ENCODE measurements around the gene P2RY2. TPM values are rescaled to one million over a fixed set of nuclear protein-coding genes. Genes with fewer than 3 reads are reported as not detected.
A peak's percentile ranks its signal among the peaks of the same experiment; 100 is the strongest.

The P2RY2 gene
- 0.55 and 0.96 TPM in 2 replicates for total RNA-seq
- long read RNA-seq, result 0 reads

DNA sequence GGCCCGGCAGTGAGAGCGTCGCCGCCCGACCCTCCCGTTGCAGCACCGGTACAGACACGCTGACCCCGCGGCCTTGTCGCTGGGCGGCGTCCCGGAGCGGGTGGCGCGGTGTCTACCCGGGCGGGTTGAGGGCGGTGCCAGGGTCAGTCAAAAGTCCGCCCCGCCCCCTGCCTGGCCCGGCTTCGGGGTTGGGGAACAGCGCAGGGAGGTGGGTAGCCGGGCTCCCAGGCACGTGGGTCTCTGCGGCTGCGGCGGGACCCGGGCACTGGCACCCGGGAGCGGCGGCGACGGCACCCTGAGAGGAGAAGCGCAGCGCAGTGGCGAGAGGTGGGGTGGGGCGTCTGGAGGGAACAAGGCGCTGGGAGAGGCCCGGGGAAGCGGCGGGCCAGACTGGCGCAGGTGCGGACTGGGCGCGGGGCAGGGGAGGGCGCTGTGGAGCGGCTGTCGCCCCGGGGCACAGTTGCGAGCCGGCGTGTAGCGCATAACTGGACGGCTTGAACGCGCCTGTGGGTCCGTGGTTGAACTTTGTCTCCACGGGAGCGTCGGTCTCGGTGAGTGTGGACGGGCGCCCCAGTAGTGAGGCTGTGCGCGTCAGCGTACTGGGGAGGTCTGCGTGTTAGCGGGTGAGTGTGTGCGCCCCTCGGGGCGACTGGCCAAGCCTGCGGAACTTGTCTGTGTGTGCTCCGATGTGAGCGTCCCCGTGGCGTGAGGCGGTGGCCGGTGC is at the start of gene P2RY2:
P2RY2 (plus strand) TSS at position 176 of the 724 bp plus-strand sequence. CDS start 15,879 bp downstream, outside the sequence.
- TF ChIP-seq CTCF (IDR thresholded peaks at IDR 0.05; ENCODE audit: unreplicated experiment), result peak; percentile 73
- no peaks in the 10 kb centered on the region for H3K9me3 Mint-ChIP-seq (ENCODE audit: low read depth)
- peak within 1 kb of the TSS; percentile 72 for H3K4me3 Mint-ChIP-seq (ENCODE audit: low read depth)
- H3K36me3 Mint-ChIP-seq (ENCODE audit: insufficient read depth), result no peaks in the 10 kb centered on the region
- DNase-seq (ENCODE audit: low spot score, unreplicated experiment), result peak; percentile 57
- peaks cover 11% of the 10 kb centered on the region for H3K4me1 Mint-ChIP-seq (ENCODE audit: low read depth)
- peaks cover 53% of the 10 kb centered on the region for H3K27me3 Mint-ChIP-seq
- H3K27ac Mint-ChIP-seq, result peak within 1 kb of the TSS; percentile 62

- H3K27ac Mint-ChIP-seq, result no peak overlapping the region
- DNase-seq (ENCODE audit: low spot score, unreplicated experiment), result no peak
- no peak overlapping the region for H3K4me3 Mint-ChIP-seq (ENCODE audit: low read depth)
- TF ChIP-seq CTCF (IDR thresholded peaks at IDR 0.05; ENCODE audit: unreplicated experiment), result no peak
- H3K4me1 Mint-ChIP-seq (ENCODE audit: low read depth), result peaks cover 4% of the 10 kb centered on the region
- H3K36me3 Mint-ChIP-seq (ENCODE audit: insufficient read depth), result no peaks in the 10 kb centered on the region
- peaks cover 5% of the 10 kb centered on the region for H3K27me3 Mint-ChIP-seq
- no peaks in the 10 kb centered on the region for H3K9me3 Mint-ChIP-seq (ENCODE audit: low read depth)
Observed at GRCh38 chr11:73168925-73169579, 49.0 kb upstream of the P2RY2 start.

DNA sequence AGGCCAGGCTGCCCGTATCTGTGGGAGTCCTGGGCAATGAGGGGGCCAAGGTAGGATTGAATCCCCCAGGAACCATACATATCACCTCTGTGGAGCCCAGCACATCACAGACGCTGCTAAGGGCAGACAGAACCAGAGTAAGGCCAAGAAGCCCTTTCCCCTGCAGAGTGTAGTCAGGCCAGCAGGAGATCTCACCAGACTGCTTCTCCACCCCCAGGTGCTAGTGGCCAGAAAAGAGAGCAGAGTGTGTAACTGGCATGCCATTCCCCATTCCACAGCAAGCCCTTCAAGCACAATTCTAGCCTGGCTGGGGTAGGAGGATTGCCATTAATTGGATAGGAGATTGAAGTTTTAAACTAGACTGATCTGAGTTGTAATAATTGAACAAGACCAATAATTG is 47.9 kb upstream of the P2RY2 start:
- Mint-ChIP-seq H3K9me3 (ENCODE audit: low read depth) (no peaks in the 10 kb centered on the region), H3K27me3 (peaks cover 5% of the 10 kb centered on the region), H3K36me3 (ENCODE audit: insufficient read depth) (no peaks in the 10 kb centered on the region), H3K4me3 (ENCODE audit: low read depth) (no peak overlapping the region), H3K4me1 (ENCODE audit: low read depth) (peaks cover 4% of the 10 kb centered on the region), H3K27ac (no peak overlapping the region)
- no peak for TF ChIP-seq CTCF (IDR thresholded peaks at IDR 0.05; ENCODE audit: unreplicated experiment)
- DNase-seq (ENCODE audit: low spot score, unreplicated experiment), result no peak

DNA sequence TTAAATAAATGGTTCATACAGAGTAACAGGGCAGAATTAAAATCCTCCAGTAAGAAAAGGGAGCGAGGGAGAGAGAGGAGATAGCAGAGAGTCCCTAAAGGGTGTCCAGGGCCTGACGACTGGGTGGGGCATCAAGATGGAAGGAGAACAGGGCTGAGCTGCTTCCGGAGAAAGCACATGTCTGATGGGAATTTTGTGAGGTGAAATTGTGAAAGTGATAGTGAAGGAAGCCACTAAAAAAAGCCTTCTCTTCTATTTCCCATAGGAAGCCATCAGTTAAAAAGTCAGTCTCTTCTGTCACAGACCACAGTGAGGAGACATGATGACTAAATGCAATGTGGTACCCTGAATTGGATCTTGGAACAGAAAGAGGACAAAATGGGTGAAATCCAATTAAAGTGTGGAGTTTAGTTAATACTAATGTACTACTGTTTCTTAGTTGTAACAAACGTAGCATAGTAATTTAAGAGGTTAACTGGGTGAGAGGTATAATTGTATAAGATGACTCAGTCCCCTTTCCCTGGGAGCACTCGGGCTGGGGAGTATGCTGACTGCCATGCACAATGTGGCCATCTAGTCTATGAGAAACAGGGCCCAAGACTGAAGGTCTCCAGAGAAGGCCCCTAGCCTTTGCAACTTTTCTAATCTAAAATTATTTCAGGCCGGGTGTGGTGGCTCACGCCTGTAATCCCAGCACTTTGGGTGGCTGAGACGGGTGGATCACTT is 46.5 kb upstream of the P2RY2 start:
- peaks cover 6% of the 10 kb centered on the region for H3K27me3 Mint-ChIP-seq
- TF ChIP-seq CTCF (IDR thresholded peaks at IDR 0.05; ENCODE audit: unreplicated experiment), result no peak
- DNase-seq (ENCODE audit: low spot score, unreplicated experiment), result no peak
- H3K9me3 Mint-ChIP-seq (ENCODE audit: low read depth), result no peaks in the 10 kb centered on the region
- no peak overlapping the region for H3K27ac Mint-ChIP-seq
- H3K4me1 Mint-ChIP-seq (ENCODE audit: low read depth), result peaks cover 14% of the 10 kb centered on the region
- no peak overlapping the region for H3K4me3 Mint-ChIP-seq (ENCODE audit: low read depth)
- no peaks in the 10 kb centered on the region for H3K36me3 Mint-ChIP-seq (ENCODE audit: insufficient read depth)

DNA sequence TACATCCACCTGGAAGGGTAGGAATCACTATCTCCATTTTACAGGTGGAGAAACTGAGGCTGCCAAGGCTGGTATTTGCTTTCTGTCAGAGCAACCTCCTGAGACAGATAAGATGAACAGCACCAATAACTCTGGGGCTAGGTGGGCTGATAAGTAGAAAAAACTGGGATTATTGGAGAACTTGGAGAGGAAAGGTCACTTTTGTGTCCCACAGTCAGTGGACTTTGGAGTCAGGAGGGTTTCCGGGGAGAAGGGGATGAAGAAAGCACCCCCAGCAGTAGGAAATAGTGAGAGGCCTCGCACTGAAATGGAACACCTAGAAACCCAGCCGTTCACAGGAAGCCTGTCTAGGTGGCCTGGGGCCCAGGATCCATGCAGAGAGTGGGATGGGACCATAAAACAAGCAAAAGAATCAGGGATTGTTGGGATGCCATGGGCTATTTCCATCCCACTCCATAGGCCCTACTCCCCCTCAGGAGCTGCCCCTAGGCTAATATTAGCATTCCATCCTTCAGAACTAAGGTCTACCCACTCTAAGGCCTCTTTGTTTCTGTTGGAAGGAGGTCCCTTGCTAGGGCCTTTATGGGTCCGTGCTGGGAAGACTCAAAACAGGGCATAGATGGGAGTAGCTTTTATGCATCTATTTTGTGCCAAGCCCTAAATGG is 45.0 kb upstream of the P2RY2 start:
- DNase-seq (ENCODE audit: low spot score, unreplicated experiment), result no peak
- no peak for TF ChIP-seq CTCF (IDR thresholded peaks at IDR 0.05; ENCODE audit: unreplicated experiment)
- Mint-ChIP-seq H3K4me3 (ENCODE audit: low read depth) (no peak overlapping the region), H3K9me3 (ENCODE audit: low read depth) (no peaks in the 10 kb centered on the region), H3K27me3 (peaks cover 4% of the 10 kb centered on the region), H3K36me3 (ENCODE audit: insufficient read depth) (no peaks in the 10 kb centered on the region), H3K27ac (no peak overlapping the region), H3K4me1 (ENCODE audit: low read depth) (peaks cover 15% of the 10 kb centered on the region)

Data from progenitor cell of endocrine pancreas (in vitro differentiated cells).